ENCODE results near the gene PRKCQ.

The PRKCQ gene

DNA sequence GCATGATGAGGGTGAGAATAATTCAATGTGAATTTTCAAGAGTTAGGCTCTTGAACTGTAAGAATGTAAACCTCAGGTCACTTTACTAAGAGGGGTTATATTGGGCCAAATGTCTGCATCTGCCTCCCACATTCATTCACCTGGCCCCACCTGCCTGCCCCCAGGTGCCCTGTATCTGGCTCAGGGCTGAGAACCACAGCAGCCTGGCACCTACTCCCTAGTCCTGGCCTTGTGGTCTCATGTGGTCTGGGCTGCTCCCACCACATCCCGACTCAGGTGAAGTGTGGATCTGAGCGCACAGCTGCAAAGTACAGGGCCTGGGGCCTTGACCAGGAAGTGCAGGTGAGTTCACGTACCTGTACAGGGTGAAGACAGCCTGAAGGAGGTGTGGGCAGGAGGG is 195.2 kb downstream of the PRKCQ start:
- no peak for TF ChIP-seq EZH2phosphoT487 (conservative IDR thresholded peaks at IDR 0.05; ENCODE audit: low read length)
- TF ChIP-seq, protein P1, sequence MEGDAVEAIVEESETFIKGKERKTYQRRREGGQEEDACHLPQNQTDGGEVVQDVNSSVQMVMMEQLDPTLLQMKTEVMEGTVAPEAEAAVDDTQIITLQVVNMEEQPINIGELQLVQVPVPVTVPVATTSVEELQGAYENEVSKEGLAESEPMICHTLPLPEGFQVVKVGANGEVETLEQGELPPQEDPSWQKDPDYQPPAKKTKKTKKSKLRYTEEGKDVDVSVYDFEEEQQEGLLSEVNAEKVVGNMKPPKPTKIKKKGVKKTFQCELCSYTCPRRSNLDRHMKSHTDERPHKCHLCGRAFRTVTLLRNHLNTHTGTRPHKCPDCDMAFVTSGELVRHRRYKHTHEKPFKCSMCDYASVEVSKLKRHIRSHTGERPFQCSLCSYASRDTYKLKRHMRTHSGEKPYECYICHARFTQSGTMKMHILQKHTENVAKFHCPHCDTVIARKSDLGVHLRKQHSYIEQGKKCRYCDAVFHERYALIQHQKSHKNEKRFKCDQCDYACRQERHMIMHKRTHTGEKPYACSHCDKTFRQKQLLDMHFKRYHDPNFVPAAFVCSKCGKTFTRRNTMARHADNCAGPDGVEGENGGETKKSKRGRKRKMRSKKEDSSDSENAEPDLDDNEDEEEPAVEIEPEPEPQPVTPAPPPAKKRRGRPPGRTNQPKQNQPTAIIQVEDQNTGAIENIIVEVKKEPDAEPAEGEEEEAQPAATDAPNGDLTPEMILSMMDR (IDR thresholded peaks at IDR 0.05; ENCODE audit: insufficient read depth, low read length, poor library complexity, severe bottlenecking) = no peak
- no peaks in the 10 kb centered on the region; the same call in 1 of the 2 replicates for H3K36me3 ChIP-seq (ENCODE audit: low read length)
- H3K4me3 ChIP-seq (ENCODE audit: insufficient read depth, low read length, poor library complexity, severe bottlenecking) = no peak overlapping the region
- no peak overlapping the region for H3K27ac ChIP-seq (ENCODE audit: low read depth, low read length)
- no peaks in the 10 kb centered on the region for H3K27me3 ChIP-seq (ENCODE audit: low read length)
- no peaks in the 10 kb centered on the region for H3K9me2 ChIP-seq (replicated peaks; ENCODE audit: insufficient read depth, low read length)
- no peaks in the 10 kb centered on the region for H3K79me2 ChIP-seq (ENCODE audit: insufficient read depth, low read length)
- no peaks in the 10 kb centered on the region for H4K20me1 ChIP-seq (ENCODE audit: low read depth, low read length)
- peaks cover 25% of the 10 kb centered on the region; the same call in 1 of the 2 replicates for H3K9me3 ChIP-seq (ENCODE audit: insufficient read depth, low read length)
- H3F3A ChIP-seq (ENCODE audit: insufficient read depth) = no peaks in the 10 kb centered on the region
- H2AFZ ChIP-seq (ENCODE audit: low read depth, low read length, severe bottlenecking) = no peak overlapping the region
- H3K9ac ChIP-seq (ENCODE audit: low read length) = no peak overlapping the region
- H3K4me2 ChIP-seq (ENCODE audit: low read depth, low read length, poor library complexity, severe bottlenecking) = no peak overlapping the region

GRCh38 chr10:6384031-6384430 is 196.0 kb downstream of the PRKCQ start:
- no peak overlapping the region for H3K9ac ChIP-seq (ENCODE audit: low read length)

DNA sequence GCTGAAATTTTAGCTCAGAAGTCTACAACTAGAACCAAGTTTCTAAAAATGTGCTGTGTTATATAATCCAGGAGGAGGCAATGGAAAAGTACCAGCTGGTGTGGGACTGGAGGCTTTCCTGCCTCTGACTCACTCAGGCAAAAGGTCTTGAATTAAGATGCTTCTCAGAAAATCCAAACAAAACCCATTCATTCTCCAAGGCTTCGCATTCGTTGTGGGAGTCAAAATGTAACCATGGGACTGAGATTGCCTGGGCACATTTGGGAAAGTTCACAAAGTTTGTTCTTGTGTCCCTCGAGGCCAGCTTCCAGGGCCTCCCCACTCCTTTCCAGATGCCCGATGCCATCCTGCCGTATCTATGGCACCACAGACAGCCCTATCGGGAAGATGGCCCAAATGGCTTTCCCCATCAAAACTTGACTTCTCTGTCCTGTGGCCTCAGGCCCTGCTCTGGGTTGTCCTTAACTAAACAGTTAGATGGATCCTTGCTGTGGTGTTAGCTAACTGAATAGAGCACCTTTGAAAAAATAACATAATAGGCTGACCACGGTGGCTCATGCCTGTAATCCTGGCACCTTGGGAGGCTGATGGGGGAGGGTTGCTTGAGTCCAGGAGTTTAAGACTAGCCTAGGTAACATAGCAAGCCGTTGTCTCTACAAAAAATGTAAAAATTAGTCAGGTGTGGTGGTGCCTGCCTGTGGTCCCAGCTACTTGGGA is 196.8 kb downstream of the PRKCQ start:
- no peak overlapping the region for H3K4me3 ChIP-seq (ENCODE audit: insufficient read depth, low read length, poor library complexity, severe bottlenecking)
- no peaks in the 10 kb centered on the region for H3K27me3 ChIP-seq (ENCODE audit: low read length)
- no peak overlapping the region for H3K27ac ChIP-seq (ENCODE audit: low read depth, low read length)
- peaks cover 37% of the 10 kb centered on the region; the same call in 1 of the 2 replicates for H3K9me3 ChIP-seq (ENCODE audit: insufficient read depth, low read length)
- no peak for TF ChIP-seq EZH2phosphoT487 (conservative IDR thresholded peaks at IDR 0.05; ENCODE audit: low read length)
- TF ChIP-seq, protein P1 (IDR thresholded peaks at IDR 0.05; ENCODE audit: insufficient read depth, low read length, poor library complexity, severe bottlenecking) = no peak
- no peak overlapping the region for H3K4me2 ChIP-seq (ENCODE audit: low read depth, low read length, poor library complexity, severe bottlenecking)
- no peak overlapping the region for H2AFZ ChIP-seq (ENCODE audit: low read depth, low read length, severe bottlenecking)
- H3F3A ChIP-seq (ENCODE audit: insufficient read depth) = no peaks in the 10 kb centered on the region
- H3K36me3 ChIP-seq (ENCODE audit: low read length) = peaks cover 3% of the 10 kb centered on the region; the same call in 1 of the 2 replicates
- no peaks in the 10 kb centered on the region for H3K79me2 ChIP-seq (ENCODE audit: insufficient read depth, low read length)
- no peaks in the 10 kb centered on the region for H4K20me1 ChIP-seq (ENCODE audit: low read depth, low read length)
- no peaks in the 10 kb centered on the region for H3K9me2 ChIP-seq (replicated peaks; ENCODE audit: insufficient read depth, low read length)
- H3K9ac ChIP-seq (ENCODE audit: low read length) = no peak overlapping the region

More at GRCh38 chr10:6384031-6384430, 196.0 kb downstream of the PRKCQ start:
- Histone ChIP-seq H3K9me3 (ENCODE audit: insufficient read depth, low read length) (peaks cover 32% of the 10 kb centered on the region; the same call in 1 of the 2 replicates), H3K4me2 (ENCODE audit: low read depth, low read length, poor library complexity, severe bottlenecking) (no peak overlapping the region), H3K9me2 (replicated peaks; ENCODE audit: insufficient read depth, low read length) (no peaks in the 10 kb centered on the region), H3K27ac (ENCODE audit: low read depth, low read length) (no peak overlapping the region), H3K79me2 (ENCODE audit: insufficient read depth, low read length) (no peaks in the 10 kb centered on the region), H2AFZ (ENCODE audit: low read depth, low read length, severe bottlenecking) (no peak overlapping the region), H3K27me3 (ENCODE audit: low read length) (no peaks in the 10 kb centered on the region), H3F3A (ENCODE audit: insufficient read depth) (no peaks in the 10 kb centered on the region), H4K20me1 (ENCODE audit: low read depth, low read length) (no peaks in the 10 kb centered on the region), H3K4me3 (ENCODE audit: insufficient read depth, low read length, poor library complexity, severe bottlenecking) (no peak overlapping the region), H3K36me3 (ENCODE audit: low read length) (peaks cover 3% of the 10 kb centered on the region; the same call in 1 of the 2 replicates)
- TF ChIP-seq, protein P1 (IDR thresholded peaks at IDR 0.05; ENCODE audit: insufficient read depth, low read length, poor library complexity, severe bottlenecking) = no peak
- TF ChIP-seq EZH2phosphoT487 (conservative IDR thresholded peaks at IDR 0.05; ENCODE audit: low read length) = no peak
